GM18951 (cell line): ENCODE results near the gene ZSWIM5.
"Not testable (repeated sequence)": the region's sequence is repeated elsewhere in the genome, so short reads cannot be mapped to it uniquely, and the experiment has no call there.

Experiments
- POLR2A ChIP-seq: IDR thresholded peaks from 4 replicates; pipeline ENCODE4 v1.6.1; 2011; ENCODE audit warnings: mild to moderate bottlenecking; ENCODE audit not compliant: insufficient read length, insufficient read depth; ENCODE audit errors: extremely low read depth
- in situ Hi-C: fragments of 300-500 bp; cut with MboI; formaldehyde crosslinking; loops from one replicate; pipeline ENCODE4 v1.12.0; 2022; ENCODE audit warnings: low sequenced_read_pairs, mixed read lengths, inconsistent platforms; ENCODE audit not compliant: unreplicated experiment

The ZSWIM5 gene

DNA sequence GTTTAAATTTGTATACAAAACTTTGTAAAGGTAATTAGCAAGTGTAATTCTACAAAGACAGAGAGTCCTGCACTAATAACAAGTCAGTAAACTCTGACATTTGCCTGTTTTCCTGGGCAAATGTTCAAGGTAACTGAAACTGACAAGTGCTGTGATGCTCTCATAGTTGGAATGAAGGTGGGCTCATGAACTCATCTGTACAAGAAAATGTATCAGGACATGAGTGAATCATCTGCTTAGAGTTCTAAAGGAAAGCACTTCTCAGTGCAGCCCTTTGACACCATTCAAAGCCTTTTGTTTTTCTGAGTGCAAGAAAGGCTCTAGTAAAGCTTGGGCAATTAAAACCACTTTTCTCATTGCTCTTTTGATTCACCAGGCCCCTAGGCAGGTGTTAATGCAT, 102.9 kb downstream of the ZSWIM5 start:
- no peak for TF ChIP-seq POLR2A
- in situ Hi-C loops, result no loop called here

DNA sequence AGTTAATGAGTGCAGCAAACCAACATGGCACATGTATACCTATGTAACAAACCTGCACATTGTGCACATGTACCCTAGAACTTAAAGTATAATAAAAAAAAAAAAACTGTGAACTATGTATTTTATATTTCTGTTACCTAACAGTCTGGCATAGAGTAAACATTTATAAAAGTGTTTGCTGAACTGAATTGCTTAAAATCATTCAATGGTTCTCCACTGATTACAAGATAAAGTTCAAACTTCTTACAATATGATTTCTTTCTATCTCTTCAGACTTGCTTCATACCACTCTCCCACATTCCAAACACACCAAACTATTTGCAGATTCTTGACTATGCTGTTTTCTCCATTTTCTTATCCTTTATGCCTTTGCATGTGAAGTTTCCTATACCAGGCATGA, 104.5 kb downstream of the ZSWIM5 start:
- TF ChIP-seq POLR2A, result no peak
- in situ Hi-C loops, result no loop called here

DNA sequence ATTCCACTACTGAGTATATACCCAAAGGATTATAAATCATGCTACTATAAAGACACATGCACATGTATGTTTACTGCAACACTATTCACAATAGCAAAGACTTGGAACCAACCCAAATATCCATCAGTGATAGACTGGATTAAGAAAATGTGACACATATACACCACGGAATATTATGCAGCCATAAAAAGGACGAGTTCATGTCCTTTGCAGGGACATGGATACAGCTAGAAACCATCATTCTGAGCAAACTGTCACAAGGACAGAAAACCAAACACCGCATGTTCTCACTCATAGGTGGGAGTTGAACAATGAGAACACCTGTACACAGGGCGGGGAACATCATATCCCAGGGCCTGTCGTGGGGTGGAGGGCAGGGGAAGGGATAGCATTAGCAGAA, 104.9 kb downstream of the ZSWIM5 start:
- in situ Hi-C loops, result not testable (repeated sequence)

DNA sequence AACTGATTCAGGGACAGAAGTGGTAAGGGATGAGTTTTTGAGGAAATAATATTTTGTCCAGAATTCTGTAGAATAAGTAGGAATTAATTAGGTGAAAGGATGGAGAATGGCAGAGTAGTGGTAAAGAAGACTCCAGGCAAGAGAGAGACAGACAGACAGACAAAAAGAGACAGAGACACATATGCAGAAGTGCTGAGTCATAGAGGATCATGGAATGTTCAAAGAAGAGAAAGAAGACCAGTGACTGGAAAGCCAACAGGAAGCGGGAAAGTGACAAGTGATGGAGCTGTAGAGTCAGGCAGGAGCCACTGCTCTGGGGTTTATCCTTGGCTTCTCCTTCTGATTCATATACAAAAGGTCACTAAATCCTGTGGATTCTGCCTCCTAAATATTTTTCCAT, 108.5 kb downstream of the ZSWIM5 start:
- in situ Hi-C loops, result no loop called here

DNA sequence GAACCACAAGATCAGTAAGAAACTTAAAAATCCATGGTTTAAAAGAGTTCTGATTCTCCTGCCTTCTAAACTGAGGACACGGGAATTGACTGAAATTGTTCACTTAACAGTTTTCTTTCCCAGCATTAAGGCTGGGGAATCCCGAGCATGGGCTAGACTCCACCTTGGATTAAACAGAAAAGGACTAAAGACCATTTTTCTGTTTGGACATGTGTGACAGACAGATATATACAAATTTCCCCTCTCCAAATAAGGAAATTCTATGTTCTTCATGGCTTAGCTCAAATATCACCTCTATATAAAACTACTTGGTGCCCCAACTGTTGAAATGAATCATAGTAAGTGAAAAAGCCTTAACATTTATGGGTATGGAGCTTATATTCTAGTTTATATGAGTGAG, 109.3 kb downstream of the ZSWIM5 start:
- no peak for TF ChIP-seq POLR2A

More for the DNA sequence above, 108.5 kb downstream of the ZSWIM5 start:
- no peak for TF ChIP-seq POLR2A

DNA sequence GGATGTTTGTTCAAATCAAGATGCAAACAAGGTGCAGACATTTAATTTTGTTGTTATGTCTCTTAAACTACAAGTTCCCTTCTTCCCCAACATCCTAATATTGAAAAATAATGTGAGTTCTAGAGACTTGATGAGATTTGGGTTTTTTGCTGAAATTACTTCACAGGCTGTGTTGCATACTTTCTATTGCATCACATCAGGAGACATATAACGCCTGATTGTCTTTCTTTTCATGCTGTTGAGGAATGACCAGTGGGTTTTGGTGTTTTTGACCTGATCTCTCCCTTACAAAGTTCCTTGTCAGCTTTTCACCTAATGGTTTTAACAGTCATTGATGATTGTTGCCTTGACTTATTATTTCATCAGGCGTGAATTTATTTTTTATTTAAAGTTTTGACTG, 111.0 kb downstream of the ZSWIM5 start:
- in situ Hi-C loops, result no loop called here

More for the DNA sequence above, 109.3 kb downstream of the ZSWIM5 start:
- in situ Hi-C loops, result no loop called here

DNA sequence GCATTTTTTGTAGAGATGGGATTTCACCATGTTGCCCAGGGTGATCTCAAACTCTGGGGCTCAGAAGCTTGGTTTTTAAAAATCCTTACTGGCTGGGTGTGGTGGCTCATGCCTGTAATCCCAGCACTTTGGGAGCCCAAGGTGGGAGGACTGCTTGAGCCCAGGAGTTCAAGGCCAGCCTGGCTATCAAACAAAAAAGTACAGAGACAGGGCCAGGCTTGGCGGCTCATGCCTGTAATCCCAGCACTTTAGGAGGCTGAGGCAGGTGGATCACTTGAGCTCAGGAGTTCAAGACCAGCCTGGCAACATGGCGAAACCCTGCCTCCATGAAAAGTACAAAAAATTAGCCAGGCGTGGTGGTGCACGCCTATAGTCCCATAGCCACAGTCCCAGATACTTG, 112.0 kb downstream of the ZSWIM5 start:
- in situ Hi-C loops, result not testable (repeated sequence)

More for the DNA sequence above, 111.0 kb downstream of the ZSWIM5 start:
- no peak for TF ChIP-seq POLR2A

DNA sequence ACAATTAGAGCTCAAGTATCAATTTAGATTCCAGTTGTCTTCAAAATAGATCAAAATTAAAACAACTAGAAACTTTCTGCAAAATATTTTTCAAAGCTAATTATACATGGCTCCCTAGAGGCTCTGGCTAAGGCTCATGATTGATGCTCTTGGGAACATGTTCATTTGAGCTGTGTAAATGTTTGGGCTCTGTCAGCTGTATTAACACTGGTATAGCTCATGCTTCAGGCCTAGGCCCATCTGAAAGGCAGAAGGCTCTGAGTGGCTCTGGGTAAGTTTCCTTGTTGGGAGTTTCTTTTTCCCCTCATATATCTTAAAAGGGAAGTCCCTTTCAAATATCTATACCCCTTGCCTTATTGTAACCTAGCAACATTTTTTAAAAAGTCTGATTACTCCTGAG, 113.1 kb downstream of the ZSWIM5 start:
- no peak for TF ChIP-seq POLR2A
- in situ Hi-C loops, result no loop called here

DNA sequence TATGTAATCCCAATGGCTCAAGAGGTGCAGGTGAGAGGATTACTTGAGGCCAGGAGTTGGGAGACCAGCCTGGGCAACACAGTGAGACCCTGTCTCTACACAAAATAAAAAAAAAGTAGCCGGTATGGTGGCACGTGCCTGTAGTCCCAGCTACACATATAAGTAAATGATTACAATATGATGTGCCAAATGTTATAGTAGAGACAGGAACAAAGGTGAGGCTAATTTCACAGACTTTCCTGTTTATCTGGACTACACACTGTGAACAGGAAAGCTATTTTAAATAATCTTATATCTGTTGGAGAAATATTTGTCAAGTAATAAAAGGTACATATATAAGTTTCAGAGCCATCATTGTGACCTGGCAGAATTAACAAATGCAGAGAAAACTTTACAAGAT, 116.7 kb downstream of the ZSWIM5 start:
- in situ Hi-C loops, result no loop called here
- no peak for TF ChIP-seq POLR2A

DNA sequence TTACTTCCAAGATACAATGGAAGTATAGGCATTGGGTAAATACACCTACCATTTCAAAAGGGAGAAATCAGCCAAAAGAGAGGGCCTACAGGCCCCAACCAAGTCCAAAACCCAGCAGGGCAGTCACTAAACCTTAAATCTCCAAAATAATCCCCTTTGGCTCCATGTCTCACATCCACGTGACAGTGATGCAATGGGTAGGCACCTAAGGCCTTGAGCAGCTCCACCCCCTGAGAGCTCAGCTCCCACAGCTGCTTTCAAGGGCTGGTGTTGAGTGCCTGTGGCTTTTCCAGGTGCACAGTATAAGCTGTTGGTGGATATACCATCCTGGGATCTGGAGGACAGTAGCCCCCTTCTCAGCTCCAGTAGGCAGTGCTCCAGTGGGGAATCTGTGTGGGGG, 121.8 kb downstream of the ZSWIM5 start:
- no peak for TF ChIP-seq POLR2A
- in situ Hi-C loops, result no loop called here

DNA sequence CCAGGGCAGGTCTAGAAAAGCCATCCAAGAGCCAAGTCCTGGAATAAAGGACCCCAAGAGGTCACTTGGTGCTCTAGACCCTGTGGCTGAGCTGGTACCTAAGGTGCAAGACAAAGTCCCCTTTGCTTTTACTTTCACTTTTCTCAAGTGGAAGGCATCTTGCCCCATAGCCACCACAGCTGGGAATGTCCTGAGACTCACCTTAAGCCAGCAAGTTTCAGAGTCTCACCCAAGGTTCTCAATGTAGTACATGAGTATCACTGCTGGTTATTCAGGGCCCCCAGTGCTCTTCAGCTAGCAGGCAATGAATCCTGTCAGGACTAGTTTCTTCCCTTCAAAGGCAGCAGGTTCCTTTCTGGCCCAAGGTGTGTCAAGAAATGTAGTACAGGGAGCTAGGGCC, 126.9 kb downstream of the ZSWIM5 start:
- no peak for TF ChIP-seq POLR2A

DNA sequence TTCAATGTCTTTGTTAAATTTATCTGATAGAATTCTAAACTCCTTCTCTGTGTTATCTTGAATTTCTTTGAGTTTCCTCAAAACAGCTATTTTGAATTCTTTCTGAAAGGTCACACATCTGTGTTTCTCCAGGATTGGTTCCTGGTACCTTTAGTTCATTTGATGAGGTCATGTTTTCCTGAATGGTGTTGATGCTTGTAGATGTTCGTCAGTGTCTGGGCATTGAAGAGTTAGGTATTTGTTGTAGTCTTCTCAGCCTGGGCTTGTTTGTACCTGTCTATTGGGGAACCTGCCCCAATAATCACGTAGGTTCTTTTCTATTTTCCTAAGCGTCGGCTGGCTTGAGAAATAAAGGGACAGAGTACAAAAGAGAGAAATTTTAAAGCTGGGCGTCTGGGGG, 129.4 kb downstream of the ZSWIM5 start:
- in situ Hi-C loops, result loop anchor here (10.0 kb wide), 1 partner anchor 938 kb away; no protein-coding TSS in a partner anchor

More for the DNA sequence above, 126.9 kb downstream of the ZSWIM5 start:
- in situ Hi-C loops, result loop anchor here (10.0 kb wide), 1 partner anchor 935 kb away; no protein-coding TSS in a partner anchor

DNA sequence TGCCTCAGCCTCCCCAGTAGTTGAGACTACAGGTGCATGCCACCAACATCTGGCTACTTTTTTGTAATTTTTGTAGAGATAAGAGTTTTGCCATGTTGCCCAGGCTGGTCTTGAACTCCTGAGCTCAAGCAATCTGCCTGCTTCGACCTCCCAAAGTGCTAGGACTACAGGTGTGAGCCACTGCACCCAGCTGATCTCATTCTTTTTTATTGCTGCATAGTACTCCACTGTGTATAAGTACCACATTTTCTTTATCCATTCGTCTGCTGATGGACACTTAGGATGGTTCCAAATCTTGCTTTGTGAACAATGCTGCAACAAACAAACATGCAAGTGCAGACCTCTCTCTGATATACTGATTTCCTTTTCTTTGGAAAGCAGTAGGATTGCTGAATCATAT, 134.8 kb downstream of the ZSWIM5 start:
- in situ Hi-C loops, result loop anchor here (10.0 kb wide), 1 partner anchor 943 kb away; no protein-coding TSS in a partner anchor
- no peak for TF ChIP-seq POLR2A

DNA sequence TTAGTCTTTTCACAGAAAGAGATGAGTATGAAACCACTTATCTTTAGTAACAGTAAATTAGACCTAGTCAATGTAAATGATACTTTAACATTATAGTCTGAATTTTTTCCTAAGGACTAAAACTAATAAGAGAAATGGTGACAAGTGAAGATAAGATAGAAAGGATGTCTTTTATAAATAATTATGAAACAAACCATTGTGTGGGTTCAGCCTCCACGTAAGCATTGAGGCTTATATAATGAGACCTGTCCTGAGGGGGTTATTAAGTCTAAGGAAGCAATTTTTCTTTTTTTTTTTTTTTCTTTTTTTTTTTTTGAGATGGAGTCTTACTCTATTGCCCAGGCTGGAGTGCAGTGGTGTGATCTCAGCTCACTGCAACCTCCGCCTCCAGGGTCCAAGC, 138.6 kb downstream of the ZSWIM5 start:
- in situ Hi-C loops, result no loop called here
- TF ChIP-seq POLR2A, result no peak

DNA sequence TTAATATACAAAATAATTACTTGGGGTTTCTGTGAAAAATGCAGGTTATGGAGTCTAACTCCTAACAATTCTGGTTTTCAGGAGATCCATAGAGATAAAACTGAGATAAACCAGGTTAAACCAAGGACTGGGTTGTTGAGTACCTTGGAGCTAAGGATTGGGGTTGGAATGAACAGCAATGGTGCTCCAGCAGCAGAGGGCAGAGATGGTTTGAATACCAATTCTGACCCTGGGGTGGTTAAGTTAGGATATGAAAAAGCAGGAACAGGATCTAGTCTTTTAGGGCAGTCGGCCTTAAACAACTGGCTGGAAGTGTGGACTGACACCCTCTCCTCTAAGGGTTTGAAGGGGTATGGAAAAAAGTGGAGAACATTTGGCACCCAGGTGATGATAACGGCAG, 141.3 kb downstream of the ZSWIM5 start:
- in situ Hi-C loops, result no loop called here

DNA sequence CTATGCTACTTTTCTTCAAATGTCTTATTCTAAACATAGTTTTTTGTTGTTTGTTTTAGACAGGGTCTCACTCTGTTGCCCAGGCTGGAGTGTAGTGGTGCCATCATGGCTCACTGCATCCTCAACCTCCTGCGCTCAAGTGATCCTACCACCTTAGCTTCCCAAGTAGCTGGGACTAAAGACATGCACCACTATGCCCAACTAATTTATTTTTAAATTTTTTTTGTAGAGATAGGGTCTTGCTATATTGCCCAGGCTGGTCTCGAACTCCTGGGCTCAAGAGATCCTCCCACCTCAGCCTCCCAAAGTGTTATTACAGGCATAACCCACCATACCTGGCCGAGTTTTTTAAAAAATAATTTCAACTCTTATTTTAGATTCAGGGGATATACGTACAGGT, 143.9 kb downstream of the ZSWIM5 start:
- in situ Hi-C loops, result not testable (repeated sequence)

More for the DNA sequence above, 141.3 kb downstream of the ZSWIM5 start:
- TF ChIP-seq POLR2A, result no peak
